Measurements from ENCODE around the gene HBS1L. TPM values are rescaled to one million over a fixed set of nuclear protein-coding genes. Genes with fewer than 3 reads are reported as not detected.
A peak's percentile ranks its signal among the peaks of the same experiment; 100 is the strongest.

HBS1L gene
- total and polyA plus RNA-seq, 10 of the 15 experiments (the other 5 are each of a cell fraction or from before 2014, with no cell fraction given) = 58.7 to 142 (median 78.8) TPM

DNA sequence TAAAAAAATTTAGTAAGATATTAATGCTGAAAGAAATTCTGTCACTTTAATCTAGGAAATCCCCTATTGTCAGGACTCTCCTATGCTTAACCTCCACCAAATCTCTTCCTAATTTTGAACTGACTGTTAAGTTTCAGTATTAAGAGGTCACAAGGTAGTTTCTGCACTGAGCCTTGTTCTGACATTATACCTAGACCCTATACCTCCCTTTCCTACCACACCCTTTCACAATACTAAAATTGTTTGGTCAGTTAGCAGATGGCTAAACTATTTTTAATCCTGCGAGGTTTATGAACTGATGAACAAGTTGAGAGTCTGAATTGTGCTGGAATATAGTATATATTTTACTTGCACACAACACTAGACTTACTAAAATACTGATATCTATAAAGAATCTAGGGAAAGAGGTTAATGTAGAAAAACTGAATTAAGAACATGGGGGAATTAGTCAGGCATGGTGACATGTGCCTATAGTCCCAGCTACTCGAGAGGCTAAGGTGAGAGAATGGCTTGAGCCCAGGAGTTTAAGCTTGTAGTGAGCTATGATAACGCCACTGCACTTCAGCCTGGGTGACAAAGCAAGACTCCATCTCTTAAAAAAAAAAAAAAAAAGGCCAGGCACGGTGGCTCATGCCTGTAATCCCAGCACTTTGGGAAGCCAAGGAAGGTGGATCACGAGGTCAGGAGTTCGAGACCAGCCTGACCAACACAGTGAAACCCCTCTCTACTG lies 51.5 kb downstream of the HBS1L start (continued):
- TF ChIP-seq PAX8 (IDR thresholded peaks at IDR 0.05) (no peak), NR2F1 (conservative IDR thresholded peaks at IDR 0.05) (peak; percentile 85), RELA (IDR thresholded peaks at IDR 0.05; ENCODE audit: borderline replicate concordance, partially characterized antibody) (no peak), EGR1 (IDR thresholded peaks at IDR 0.05; ENCODE audit: borderline replicate concordance in 1 of 2, low read depth in 2 of 2, low read length in 2 of 2) (no peak), RFX5 (IDR thresholded peaks at IDR 0.05; ENCODE audit: low read depth, low read length) (no peak), GATAD2B (conservative IDR thresholded peaks at IDR 0.05; ENCODE audit: low read depth) (no peak), ZNF622 (IDR thresholded peaks at IDR 0.05) (no peak), MTA3 (IDR thresholded peaks at IDR 0.05; ENCODE audit: borderline replicate concordance, low read length) (no peak), ESRRA (IDR thresholded peaks at IDR 0.05; ENCODE audit: low read length) (no peak), JUNB (IDR thresholded peaks at IDR 0.05) (peak; percentile 63)
- TF ChIP-seq, protein P1, sequence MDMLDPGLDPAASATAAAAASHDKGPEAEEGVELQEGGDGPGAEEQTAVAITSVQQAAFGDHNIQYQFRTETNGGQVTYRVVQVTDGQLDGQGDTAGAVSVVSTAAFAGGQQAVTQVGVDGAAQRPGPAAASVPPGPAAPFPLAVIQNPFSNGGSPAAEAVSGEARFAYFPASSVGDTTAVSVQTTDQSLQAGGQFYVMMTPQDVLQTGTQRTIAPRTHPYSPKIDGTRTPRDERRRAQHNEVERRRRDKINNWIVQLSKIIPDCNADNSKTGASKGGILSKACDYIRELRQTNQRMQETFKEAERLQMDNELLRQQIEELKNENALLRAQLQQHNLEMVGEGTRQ (IDR thresholded peaks at IDR 0.05; ENCODE audit: borderline replicate concordance, low read depth, low read length) = no peak
- TF ChIP-seq, protein P2, sequence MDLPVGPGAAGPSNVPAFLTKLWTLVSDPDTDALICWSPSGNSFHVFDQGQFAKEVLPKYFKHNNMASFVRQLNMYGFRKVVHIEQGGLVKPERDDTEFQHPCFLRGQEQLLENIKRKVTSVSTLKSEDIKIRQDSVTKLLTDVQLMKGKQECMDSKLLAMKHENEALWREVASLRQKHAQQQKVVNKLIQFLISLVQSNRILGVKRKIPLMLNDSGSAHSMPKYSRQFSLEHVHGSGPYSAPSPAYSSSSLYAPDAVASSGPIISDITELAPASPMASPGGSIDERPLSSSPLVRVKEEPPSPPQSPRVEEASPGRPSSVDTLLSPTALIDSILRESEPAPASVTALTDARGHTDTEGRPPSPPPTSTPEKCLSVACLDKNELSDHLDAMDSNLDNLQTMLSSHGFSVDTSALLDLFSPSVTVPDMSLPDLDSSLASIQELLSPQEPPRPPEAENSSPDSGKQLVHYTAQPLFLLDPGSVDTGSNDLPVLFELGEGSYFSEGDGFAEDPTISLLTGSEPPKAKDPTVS (IDR thresholded peaks at IDR 0.05; ENCODE audit: low read depth, low read length) = no peak
- TF ChIP-seq, protein P3, sequence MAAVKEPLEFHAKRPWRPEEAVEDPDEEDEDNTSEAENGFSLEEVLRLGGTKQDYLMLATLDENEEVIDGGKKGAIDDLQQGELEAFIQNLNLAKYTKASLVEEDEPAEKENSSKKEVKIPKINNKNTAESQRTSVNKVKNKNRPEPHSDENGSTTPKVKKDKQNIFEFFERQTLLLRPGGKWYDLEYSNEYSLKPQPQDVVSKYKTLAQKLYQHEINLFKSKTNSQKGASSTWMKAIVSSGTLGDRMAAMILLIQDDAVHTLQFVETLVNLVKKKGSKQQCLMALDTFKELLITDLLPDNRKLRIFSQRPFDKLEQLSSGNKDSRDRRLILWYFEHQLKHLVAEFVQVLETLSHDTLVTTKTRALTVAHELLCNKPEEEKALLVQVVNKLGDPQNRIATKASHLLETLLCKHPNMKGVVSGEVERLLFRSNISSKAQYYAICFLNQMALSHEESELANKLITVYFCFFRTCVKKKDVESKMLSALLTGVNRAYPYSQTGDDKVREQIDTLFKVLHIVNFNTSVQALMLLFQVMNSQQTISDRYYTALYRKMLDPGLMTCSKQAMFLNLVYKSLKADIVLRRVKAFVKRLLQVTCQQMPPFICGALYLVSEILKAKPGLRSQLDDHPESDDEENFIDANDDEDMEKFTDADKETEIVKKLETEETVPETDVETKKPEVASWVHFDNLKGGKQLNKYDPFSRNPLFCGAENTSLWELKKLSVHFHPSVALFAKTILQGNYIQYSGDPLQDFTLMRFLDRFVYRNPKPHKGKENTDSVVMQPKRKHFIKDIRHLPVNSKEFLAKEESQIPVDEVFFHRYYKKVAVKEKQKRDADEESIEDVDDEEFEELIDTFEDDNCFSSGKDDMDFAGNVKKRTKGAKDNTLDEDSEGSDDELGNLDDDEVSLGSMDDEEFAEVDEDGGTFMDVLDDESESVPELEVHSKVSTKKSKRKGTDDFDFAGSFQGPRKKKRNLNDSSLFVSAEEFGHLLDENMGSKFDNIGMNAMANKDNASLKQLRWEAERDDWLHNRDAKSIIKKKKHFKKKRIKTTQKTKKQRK (IDR thresholded peaks at IDR 0.05; ENCODE audit: low read depth, low read length) = no peak
- TF ChIP-seq, protein P4, sequence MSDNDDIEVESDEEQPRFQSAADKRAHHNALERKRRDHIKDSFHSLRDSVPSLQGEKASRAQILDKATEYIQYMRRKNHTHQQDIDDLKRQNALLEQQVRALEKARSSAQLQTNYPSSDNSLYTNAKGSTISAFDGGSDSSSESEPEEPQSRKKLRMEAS (IDR thresholded peaks at IDR 0.05; ENCODE audit: low read depth, low read length) = no peak
- TF ChIP-seq, protein P5, sequence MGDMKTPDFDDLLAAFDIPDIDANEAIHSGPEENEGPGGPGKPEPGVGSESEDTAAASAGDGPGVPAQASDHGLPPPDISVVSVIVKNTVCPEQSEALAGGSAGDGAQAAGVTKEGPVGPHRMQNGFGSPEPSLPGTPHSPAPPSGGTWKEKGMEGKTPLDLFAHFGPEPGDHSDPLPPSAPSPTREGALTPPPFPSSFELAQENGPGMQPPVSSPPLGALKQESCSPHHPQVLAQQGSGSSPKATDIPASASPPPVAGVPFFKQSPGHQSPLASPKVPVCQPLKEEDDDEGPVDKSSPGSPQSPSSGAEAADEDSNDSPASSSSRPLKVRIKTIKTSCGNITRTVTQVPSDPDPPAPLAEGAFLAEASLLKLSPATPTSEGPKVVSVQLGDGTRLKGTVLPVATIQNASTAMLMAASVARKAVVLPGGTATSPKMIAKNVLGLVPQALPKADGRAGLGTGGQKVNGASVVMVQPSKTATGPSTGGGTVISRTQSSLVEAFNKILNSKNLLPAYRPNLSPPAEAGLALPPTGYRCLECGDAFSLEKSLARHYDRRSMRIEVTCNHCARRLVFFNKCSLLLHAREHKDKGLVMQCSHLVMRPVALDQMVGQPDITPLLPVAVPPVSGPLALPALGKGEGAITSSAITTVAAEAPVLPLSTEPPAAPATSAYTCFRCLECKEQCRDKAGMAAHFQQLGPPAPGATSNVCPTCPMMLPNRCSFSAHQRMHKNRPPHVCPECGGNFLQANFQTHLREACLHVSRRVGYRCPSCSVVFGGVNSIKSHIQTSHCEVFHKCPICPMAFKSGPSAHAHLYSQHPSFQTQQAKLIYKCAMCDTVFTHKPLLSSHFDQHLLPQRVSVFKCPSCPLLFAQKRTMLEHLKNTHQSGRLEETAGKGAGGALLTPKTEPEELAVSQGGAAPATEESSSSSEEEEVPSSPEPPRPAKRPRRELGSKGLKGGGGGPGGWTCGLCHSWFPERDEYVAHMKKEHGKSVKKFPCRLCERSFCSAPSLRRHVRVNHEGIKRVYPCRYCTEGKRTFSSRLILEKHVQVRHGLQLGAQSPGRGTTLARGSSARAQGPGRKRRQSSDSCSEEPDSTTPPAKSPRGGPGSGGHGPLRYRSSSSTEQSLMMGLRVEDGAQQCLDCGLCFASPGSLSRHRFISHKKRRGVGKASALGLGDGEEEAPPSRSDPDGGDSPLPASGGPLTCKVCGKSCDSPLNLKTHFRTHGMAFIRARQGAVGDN (IDR thresholded peaks at IDR 0.05) = peak; percentile 64
- TF ChIP-seq, protein P6, sequence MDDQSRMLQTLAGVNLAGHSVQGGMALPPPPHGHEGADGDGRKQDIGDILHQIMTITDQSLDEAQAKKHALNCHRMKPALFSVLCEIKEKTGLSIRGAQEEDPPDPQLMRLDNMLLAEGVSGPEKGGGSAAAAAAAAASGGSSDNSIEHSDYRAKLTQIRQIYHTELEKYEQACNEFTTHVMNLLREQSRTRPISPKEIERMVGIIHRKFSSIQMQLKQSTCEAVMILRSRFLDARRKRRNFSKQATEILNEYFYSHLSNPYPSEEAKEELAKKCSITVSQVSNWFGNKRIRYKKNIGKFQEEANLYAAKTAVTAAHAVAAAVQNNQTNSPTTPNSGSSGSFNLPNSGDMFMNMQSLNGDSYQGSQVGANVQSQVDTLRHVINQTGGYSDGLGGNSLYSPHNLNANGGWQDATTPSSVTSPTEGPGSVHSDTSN (IDR thresholded peaks at IDR 0.05; ENCODE audit: insufficient replicate concordance, low read depth, low read length) = no peak
- TF ChIP-seq, protein P7, sequence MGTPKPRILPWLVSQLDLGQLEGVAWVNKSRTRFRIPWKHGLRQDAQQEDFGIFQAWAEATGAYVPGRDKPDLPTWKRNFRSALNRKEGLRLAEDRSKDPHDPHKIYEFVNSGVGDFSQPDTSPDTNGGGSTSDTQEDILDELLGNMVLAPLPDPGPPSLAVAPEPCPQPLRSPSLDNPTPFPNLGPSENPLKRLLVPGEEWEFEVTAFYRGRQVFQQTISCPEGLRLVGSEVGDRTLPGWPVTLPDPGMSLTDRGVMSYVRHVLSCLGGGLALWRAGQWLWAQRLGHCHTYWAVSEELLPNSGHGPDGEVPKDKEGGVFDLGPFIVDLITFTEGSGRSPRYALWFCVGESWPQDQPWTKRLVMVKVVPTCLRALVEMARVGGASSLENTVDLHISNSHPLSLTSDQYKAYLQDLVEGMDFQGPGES (IDR thresholded peaks at IDR 0.05) = no peak

All from GM12878 (cell line).